ENCODE data around the gene ZNF800. TPM values are rescaled to one million over a fixed set of nuclear protein-coding genes. Genes with fewer than 3 reads are reported as not detected.

The ZNF800 gene
- total RNA-seq: 36.8 TPM
- 4.5 TPM for polyA plus RNA-seq (ENCODE audit: insufficient read depth, low read depth, low replicate concordance)
- long read RNA-seq, donor 1: 0 reads
- long read RNA-seq, donor 2: 0 reads
- long read RNA-seq, donor 3: 0 reads
- long read RNA-seq, donor 4, full-length matches to known transcripts: 2 of 2 reads
- long read RNA-seq, donor 4, partial matches to known transcripts: 0 of 2 reads
- long read RNA-seq, donor 4, other reads (novel, unspliced or antisense): 0 of 2 reads
- long read RNA-seq, donor 5: 0 reads
- long read RNA-seq, donor 6, partial matches to known transcripts: 0 of 1 reads
- long read RNA-seq, donor 6, other reads (novel, unspliced or antisense): 0 of 1 reads
- long read RNA-seq, donor 7, full-length matches to known transcripts: 7 of 20 reads
- long read RNA-seq, donor 7, partial matches to known transcripts: 8 of 20 reads
- long read RNA-seq, donor 7, other reads (novel, unspliced or antisense): 5 of 20 reads
- long read RNA-seq, donor 8: 0 reads
- long read RNA-seq, donor 9, partial matches to known transcripts: 0 of 1 reads
- long read RNA-seq, donor 9, other reads (novel, unspliced or antisense): 0 of 1 reads
- long read RNA-seq, donor 10, partial matches to known transcripts: 0 of 3 reads
- long read RNA-seq, donor 10, other reads (novel, unspliced or antisense): 0 of 3 reads

GRCh38 chr7:127392566-127393367 is at the start of gene ZNF800:
Gene ZNF800 (minus strand): TSS chr7:127392708. CDS start chr7:127391557, 1,151 bp downstream.
- no peaks in the 10 kb centered on the region for H3K9me3 ChIP-seq (ENCODE audit: control insufficient read depth in 2 of 3, insufficient read depth in 1 of 3, low read length in 3 of 3)
- peaks cover 5% of the 10 kb centered on the region for H3K27me3 ChIP-seq (ENCODE audit: control insufficient read depth, insufficient read depth, low read length)
- DNase-seq (peak; percentile 89 to 97 (median 93)), FAIRE-seq (no peak)
- peak within 1 kb of the TSS; percentile 77 to 97 (median 87) for H3K9ac ChIP-seq (ENCODE audit: low read length in 3 of 3)
- no peak for TF ChIP-seq CTCF (IDR thresholded peaks at IDR 0.05; ENCODE audit: borderline replicate concordance, extremely low read depth, insufficient read depth)
- H3K36me3 ChIP-seq (ENCODE audit: control insufficient read depth in 2 of 3, insufficient read depth in 3 of 3, low read length in 3 of 3): peaks cover 0 to 2% (median 0%) of the 10 kb centered on the region in 3 donors
- intact Hi-C loops (cut with DNase I): no loop called here
- H3K27ac ChIP-seq (ENCODE audit: low read depth in 2 of 2, low read length in 2 of 2): peak within 1 kb of the TSS; percentile 94
- peaks cover 0 to 4% (median 0%) of the 10 kb centered on the region in 3 donors for H3K4me1 ChIP-seq (ENCODE audit: control insufficient read depth in 2 of 3, insufficient read depth in 2 of 3, low read depth in 1 of 3, low read length in 3 of 3)
- H3K4me3 ChIP-seq (ENCODE audit: low read length in 3 of 3): peak within 1 kb of the TSS; percentile 89 to 99 (median 89)

- no peaks in the 10 kb centered on the region for H3K36me3 ChIP-seq (ENCODE audit: control insufficient read depth in 2 of 3, insufficient read depth in 3 of 3, low read length in 3 of 3)
- H3K4me1 ChIP-seq (ENCODE audit: control insufficient read depth in 2 of 3, insufficient read depth in 2 of 3, low read depth in 1 of 3, low read length in 3 of 3): no peaks in the 10 kb centered on the region
- no peaks in the 10 kb centered on the region for H3K9me3 ChIP-seq (ENCODE audit: control insufficient read depth in 2 of 3, insufficient read depth in 1 of 3, low read length in 3 of 3)
- intact Hi-C loops (cut with DNase I): no loop called here
- no peak overlapping the region for H3K9ac ChIP-seq (ENCODE audit: low read length in 3 of 3)
- H3K27ac ChIP-seq (ENCODE audit: low read depth in 2 of 2, low read length in 2 of 2): no peak overlapping the region
- H3K4me3 ChIP-seq (ENCODE audit: low read length in 3 of 3): no peak overlapping the region
- no peak for FAIRE-seq
- no peak for DNase-seq
- H3K27me3 ChIP-seq (ENCODE audit: control insufficient read depth, insufficient read depth, low read length): no peaks in the 10 kb centered on the region
- no peak for TF ChIP-seq CTCF (IDR thresholded peaks at IDR 0.05; ENCODE audit: borderline replicate concordance, extremely low read depth, insufficient read depth)
These were observed 47.7 kb upstream of the ZNF800 start for GRCh38 chr7:127440206-127440605.

GRCh38 chr7:127438836-127439235 is 46.3 kb upstream of the ZNF800 start:
- no peak for TF ChIP-seq CTCF (IDR thresholded peaks at IDR 0.05; ENCODE audit: borderline replicate concordance, extremely low read depth, insufficient read depth)
- Histone ChIP-seq H3K27me3 (ENCODE audit: control insufficient read depth, insufficient read depth, low read length) (no peaks in the 10 kb centered on the region), H3K9me3 (ENCODE audit: control insufficient read depth in 2 of 3, insufficient read depth in 1 of 3, low read length in 3 of 3) (no peaks in the 10 kb centered on the region), H3K27ac (ENCODE audit: low read depth in 2 of 2, low read length in 2 of 2) (no peak overlapping the region), H3K4me1 (ENCODE audit: control insufficient read depth in 2 of 3, insufficient read depth in 2 of 3, low read depth in 1 of 3, low read length in 3 of 3) (no peaks in the 10 kb centered on the region), H3K36me3 (ENCODE audit: control insufficient read depth in 2 of 3, insufficient read depth in 3 of 3, low read length in 3 of 3) (no peaks in the 10 kb centered on the region), H3K4me3 (ENCODE audit: low read length in 3 of 3) (no peak overlapping the region), H3K9ac (ENCODE audit: low read length in 3 of 3) (no peak overlapping the region)
- no peak for DNase-seq
- intact Hi-C loops (cut with DNase I): no loop called here
- FAIRE-seq: no peak
